Measurements from ENCODE around the gene BRD8.

- TF ChIP-seq KLF10 (CRISPR knock-in tag; IDR thresholded peaks at IDR 0.05) = no peak
- TF ChIP-seq CBX2 (IDR thresholded peaks at IDR 0.05; ENCODE audit: insufficient read depth, low read length, poor library complexity, severe bottlenecking) = no peak
- no peak for TF ChIP-seq ZBTB8A (IDR thresholded peaks at IDR 0.05; ENCODE audit: partially characterized antibody)
- no peak for TF ChIP-seq ELK1 (CRISPR knock-in tag; IDR thresholded peaks at IDR 0.05)
- TF ChIP-seq CTCF (IDR thresholded peaks at IDR 0.05 in 2 of 3, conservative IDR thresholded peaks at IDR 0.05 in 1 of 3; ENCODE audit: insufficient read depth in 2 of 3, low read depth in 1 of 3, low read length in 3 of 3) = no peak
- TF ChIP-seq SIN3A (IDR thresholded peaks at IDR 0.05; ENCODE audit: borderline replicate concordance in 2 of 2, control insufficient read depth in 1 of 2, low read depth in 2 of 2, low read length in 2 of 2) = no peak
- TF ChIP-seq PML (IDR thresholded peaks at IDR 0.05; ENCODE audit: low read length) = no peak
Observed at GRCh38 chr5:138186002-138186447, 7.6 kb upstream of the BRD8 start.

Measured in K562 (cell line).